GM12878 (cell line): ENCODE results near the gene ADAMTSL1. TPM values are rescaled to one million over a fixed set of nuclear protein-coding genes. Genes with fewer than 3 reads are reported as not detected.

ENCODE experiments used
- ATAC-seq: fragments of 200-7000 bp; cut with Tn5 transposase; 3 replicates; pipeline ENCODE4 v1.9.1; 2020; ENCODE audit warnings: mild to moderate bottlenecking, moderate library complexity
- BruUV-seq: library from RNA; stranded (reverse); fragments of 400-500 nt; replicated peaks from 2 replicates; lab custom pipeline; 2021; lab: Mats Ljungman, UMichigan
- CTCF ChIA-PET: fragments of 300-600 bp; sonication (Branson Sonifier 250); formaldehyde crosslinking; extraction: SDS; loops from one replicate; lab custom pipeline; 2021; ENCODE audit warnings: inconsistent platforms; lab: Yijun Ruan, JAX
- POLR2A ChIA-PET: fragments of 350-600 bp; formaldehyde crosslinking; extraction: SDS; loops from one replicate; lab custom pipeline; 2021; ENCODE audit warnings: inconsistent platforms; lab: Charles Lee
- RAD21 ChIA-PET: fragments of 300-600 bp; sonication (Branson Sonifier 250); formaldehyde crosslinking; loops from one replicate; lab custom pipeline; 2023; ENCODE audit warnings: antibody characterized with exemption; ENCODE audit not compliant: unreplicated experiment; lab: Charles Lee
- SMC1A ChIA-PET: fragments of 300-600 bp; sonication (Branson Sonifier 250); formaldehyde crosslinking; loops from one replicate; lab custom pipeline; 2023; ENCODE audit not compliant: unreplicated experiment, uncharacterized antibody; lab: Charles Lee
- DNase-seq: peaks from one replicate; pipeline ENCODE4 v3.0.0-alpha.2; 2011; ENCODE audit warnings: low read depth, low spot score
- FAIRE-seq: peaks from 3 replicates; lab custom pipeline; 2011; peaks lifted over from hg19 to GRCh38; lab: Jason Lieb, UNC
- H2AFZ ChIP-seq: 2 replicates; pipeline ENCODE4 v1.6.0; 2011; ENCODE audit warnings: low read depth, low read length, control low read depth; ENCODE audit not compliant: control insufficient read depth
- H3K27ac ChIP-seq: 2 replicates; pipeline ENCODE4 v1.5.1; 2011; ENCODE audit warnings: control low read depth; ENCODE audit not compliant: control insufficient read depth, insufficient read depth
- H3K27me3 ChIP-seq, 2 experiments: replicated peaks in 1 of 2; 2 replicates each; pipeline versions ENCODE4 v1.6.0 to v1.6.1; 2011; ENCODE audit warnings: low read length in 1 of 2; ENCODE audit not compliant: control insufficient read depth in 2 of 2, insufficient read depth in 2 of 2
- H3K36me3 ChIP-seq, 2 experiments: 2 replicates each; pipeline ENCODE4 v1.5.1; 2011; ENCODE audit warnings: low read length in 1 of 2; ENCODE audit not compliant: control insufficient read depth in 2 of 2, insufficient read depth in 2 of 2
- H3K4me1 ChIP-seq: 2 replicates; pipeline ENCODE4 v1.6.1; 2011; ENCODE audit warnings: mild to moderate bottlenecking, low read length, moderate library complexity, mixed read lengths; ENCODE audit not compliant: control insufficient read depth, insufficient read depth
- H3K4me2 ChIP-seq: 2 replicates; pipeline ENCODE4 v1.6.0; 2011; ENCODE audit warnings: control low read depth; ENCODE audit not compliant: control insufficient read depth, insufficient read depth
- H3K4me3 ChIP-seq: fragments of 200-600 bp; sonication (generic); 2 replicates; pipeline ENCODE4 v1.5.1; 2016
- H3K79me2 ChIP-seq: 2 replicates; pipeline ENCODE4 v1.6.0; 2011; ENCODE audit warnings: low read length; ENCODE audit not compliant: control insufficient read depth, insufficient read depth
- H3K9ac ChIP-seq: 2 replicates; pipeline ENCODE4 v1.8.0; 2011; ENCODE audit warnings: low read length, control low read depth, mixed read lengths; ENCODE audit not compliant: control insufficient read depth, insufficient read depth
- H3K9me3 ChIP-seq: replicated peaks from 3 replicates; pipeline ENCODE4 v1.5.1; 2011; ENCODE audit warnings: mild to moderate bottlenecking, low read length; ENCODE audit not compliant: control insufficient read depth, insufficient read depth
- H4K20me1 ChIP-seq: 2 replicates; pipeline ENCODE4 v1.6.0; 2011; ENCODE audit not compliant: control insufficient read depth, insufficient read depth
- FOXM1 ChIP-seq: IDR thresholded peaks from 2 replicates; pipeline ENCODE4 v1.6.1; 2012; ENCODE audit warnings: low read depth, mild to moderate bottlenecking, inconsistent platforms, low read length, moderate library complexity
- HDAC6 ChIP-seq: fragments of 200-600 bp; sonication (generic); IDR thresholded peaks from one replicate; pipeline ENCODE4 v1.8.0; 2017; ENCODE audit warnings: antibody characterized with exemption; ENCODE audit not compliant: unreplicated experiment
- MEF2B ChIP-seq: fragments of 450-650 bp; IDR thresholded peaks from 2 replicates; pipeline ENCODE4 v1.6.1; 2018; ENCODE audit warnings: mild to moderate bottlenecking, moderate library complexity; ENCODE audit not compliant: partially characterized antibody, poor library complexity, severe bottlenecking
- SMC3 ChIP-seq: IDR thresholded peaks from 2 replicates; pipeline ENCODE4 v1.6.1; 2011; ENCODE audit warnings: low read length, improper control_type of control experiment, borderline replicate concordance
- STAT3 ChIP-seq: IDR thresholded peaks from 2 replicates; pipeline ENCODE4 v1.6.1; 2011; ENCODE audit warnings: low read depth, low read length, improper control_type of control experiment
- WRNIP1 ChIP-seq: IDR thresholded peaks from 2 replicates; pipeline ENCODE4 v1.6.1; 2011; ENCODE audit warnings: low read depth, low read length, improper control_type of control experiment, borderline replicate concordance
- WGBS: methylation state at CpG from one replicate; pipeline ENCODE4 v1.1.6; 2016; ENCODE audit warnings: low lambda C conversion rate; ENCODE audit not compliant: insufficient replicate concordance, insufficient coverage; ENCODE audit errors: missing lambda C conversion rate; 5-methylcytosine and 5-hydroxymethylcytosine counted together
- in situ Hi-C: fragments of 300-500 bp; cut with MboI; formaldehyde crosslinking; loops from 9 replicates; pipeline ENCODE4 v1.14.3; 2018; ENCODE audit warnings: mixed read lengths
- intact Hi-C: fragments of 100-400 bp; cut with micrococcal nuclease; formaldehyde crosslinking; loops from one replicate; pipeline ENCODE4 v1.14.2; 2022; ENCODE audit not compliant: unreplicated experiment
- polyA plus RNA-seq, 11 experiments: library from polyadenylated mRNA; depleted of rRNA in 4 of 11; unstranded in 6 of 11; stranded (reverse) in 5 of 11; fragments of >200 nt; fragmentation: Nextera tagmentation in 4 of 11; fragmentation: Illumina TruSeq in 1 of 11; extraction: Ambion mirVana in 4 of 11; extraction: Trizol in 1 of 11; gene quantifications; 1 replicate in 1 of 11; 2 replicates in 10 of 11; pipeline versions ENCODE4 v1.2.1 to v1.2.3, GENCODE V29; 2011 to 2016; ENCODE audit warnings: inconsistent platforms in 2 of 11, missing spikeins in 2 of 11, low read depth in 1 of 11
- total RNA-seq, 4 experiments: library from RNA; depleted of rRNA in 3 of 4; stranded (reverse); fragments of >200 nt in 3 of 4; fragmentation: Illumina TruSeq in 1 of 4; extraction: Trizol in 1 of 4; gene quantifications; 2 replicates each; pipeline versions ENCODE4 v1.2.1 to v1.2.3, GENCODE V29; 2013 to 2021
- TF ChIP-seq, protein P1 (sequence below): fragments of 450-650 bp; conservative IDR thresholded peaks from 2 replicates; pipeline ENCODE4 v1.6.1; 2017; ENCODE audit warnings: mild to moderate bottlenecking, moderate library complexity
- TF ChIP-seq, protein P2 (sequence below): IDR thresholded peaks from 2 replicates; pipeline ENCODE4 v1.6.1; 2012; ENCODE audit warnings: mild to moderate bottlenecking, low read depth, low read length

ADAMTSL1 gene
- total and polyA plus RNA-seq, 10 of the 15 experiments (the other 5 are each of a cell fraction or from before 2014, with no cell fraction given): 0.01 to 0.10 (median 0.07) TPM; not detected in 6

DNA sequence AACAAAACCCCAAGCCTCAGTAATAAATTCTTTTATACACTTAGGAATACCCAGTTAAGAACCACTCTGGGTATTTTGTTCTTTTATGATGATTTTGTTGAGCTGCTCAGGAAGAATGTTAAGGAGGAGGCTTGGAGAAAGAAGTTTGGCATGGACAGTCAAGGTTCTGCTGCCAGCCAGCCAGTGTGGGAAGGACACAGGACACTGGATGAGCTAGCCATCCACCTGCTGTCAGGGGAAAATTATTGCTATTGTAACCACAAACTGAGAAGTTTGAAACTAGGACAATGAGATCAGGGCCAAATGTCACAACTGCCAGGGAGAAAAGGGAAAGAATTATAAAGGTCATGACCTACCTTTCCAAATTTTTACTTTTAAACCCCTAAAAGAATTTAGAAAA is 25.9 kb upstream of the ADAMTSL1 start:
- intact Hi-C loops: no loop called here
- Histone ChIP-seq H3K27me3 (no peaks in the 10 kb centered on the region; a peak in 1 of 4 replicates), H3K36me3 (no peaks in the 10 kb centered on the region), H2AFZ (no peak overlapping the region), H3K9ac (no peak overlapping the region), H3K4me1 (no peaks in the 10 kb centered on the region), H3K4me3 (no peak overlapping the region), H3K9me3 (no peaks in the 10 kb centered on the region), H3K79me2 (no peaks in the 10 kb centered on the region), H3K27ac (no peak overlapping the region), H3K4me2 (no peak overlapping the region), H4K20me1 (no peaks in the 10 kb centered on the region)
- ChIA-PET RAD21 (no interaction called here), POLR2A (no interaction called here), SMC1A (interaction anchor here (1.0 to 1.3 kb wide), 2 partner anchors 193 to 580 kb away, joined by 3 to 5 read pairs; no protein-coding TSS in a partner anchor), CTCF (interaction anchor here (0.7 kb wide), 1 partner anchor 52 kb away, joined by 3 read pairs; no protein-coding TSS in a partner anchor)
- FAIRE-seq: no peak
- DNase-seq: no peak
- no peak for ATAC-seq
- TF ChIP-seq STAT3: no peak
- no peak for TF ChIP-seq FOXM1
- no peak for TF ChIP-seq SMC3
- no peak for TF ChIP-seq HDAC6
- BruUV-seq: no TSS peak
- in situ Hi-C loops: loop anchor here (25.0 kb wide), 1 partner anchor 636 kb away; no protein-coding TSS in a partner anchor

DNA sequence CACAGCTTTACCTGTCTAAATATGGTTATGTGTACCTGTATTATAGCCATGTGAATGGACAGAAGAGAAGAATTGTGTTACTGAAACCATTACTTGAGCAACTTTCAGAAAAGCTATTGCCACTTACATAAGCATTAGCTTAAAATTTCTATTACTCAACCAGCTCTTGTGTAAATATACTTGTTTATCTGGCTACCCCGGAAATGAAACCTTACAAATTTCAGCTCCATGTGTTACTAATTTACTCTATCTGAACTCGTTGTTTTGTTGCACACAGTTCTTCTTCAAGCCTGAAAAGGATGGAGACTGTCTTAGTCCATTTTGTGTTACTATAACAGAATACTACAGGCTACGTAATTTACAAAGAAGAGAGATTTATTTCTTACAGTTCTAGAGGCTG is 22.5 kb upstream of the ADAMTSL1 start:
- H3K4me2 ChIP-seq: no peak overlapping the region
- H3K36me3 ChIP-seq: no peaks in the 10 kb centered on the region
- FAIRE-seq: no peak
- ChIA-PET POLR2A (no interaction called here), SMC1A (interaction anchor here (0.9 kb wide), 1 partner anchor 196 kb away, joined by 3 read pairs; no protein-coding TSS in a partner anchor), CTCF (interaction anchor here (1.9 to 4.0 kb wide), 2 partner anchors 9 to 196 kb away, joined by 7 to 41 read pairs; no protein-coding TSS in a partner anchor), RAD21 (no interaction called here)
- H4K20me1 ChIP-seq: no peaks in the 10 kb centered on the region
- H3K9me3 ChIP-seq: no peaks in the 10 kb centered on the region
- no peak overlapping the region for H3K4me3 ChIP-seq
- in situ Hi-C loops: no loop called here
- no TSS peak for BruUV-seq
- DNase-seq: no peak
- no peak overlapping the region for H3K9ac ChIP-seq
- 10% methylated on average over 3 of the region's 3 CpGs for WGBS
- ATAC-seq: no peak
- TF ChIP-seq, protein P1, sequence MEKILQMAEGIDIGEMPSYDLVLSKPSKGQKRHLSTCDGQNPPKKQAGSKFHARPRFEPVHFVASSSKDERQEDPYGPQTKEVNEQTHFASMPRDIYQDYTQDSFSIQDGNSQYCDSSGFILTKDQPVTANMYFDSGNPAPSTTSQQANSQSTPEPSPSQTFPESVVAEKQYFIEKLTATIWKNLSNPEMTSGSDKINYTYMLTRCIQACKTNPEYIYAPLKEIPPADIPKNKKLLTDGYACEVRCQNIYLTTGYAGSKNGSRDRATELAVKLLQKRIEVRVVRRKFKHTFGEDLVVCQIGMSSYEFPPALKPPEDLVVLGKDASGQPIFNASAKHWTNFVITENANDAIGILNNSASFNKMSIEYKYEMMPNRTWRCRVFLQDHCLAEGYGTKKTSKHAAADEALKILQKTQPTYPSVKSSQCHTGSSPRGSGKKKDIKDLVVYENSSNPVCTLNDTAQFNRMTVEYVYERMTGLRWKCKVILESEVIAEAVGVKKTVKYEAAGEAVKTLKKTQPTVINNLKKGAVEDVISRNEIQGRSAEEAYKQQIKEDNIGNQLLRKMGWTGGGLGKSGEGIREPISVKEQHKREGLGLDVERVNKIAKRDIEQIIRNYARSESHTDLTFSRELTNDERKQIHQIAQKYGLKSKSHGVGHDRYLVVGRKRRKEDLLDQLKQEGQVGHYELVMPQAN: no peak
- TF ChIP-seq MEF2B: no peak
- TF ChIP-seq WRNIP1: no peak
- TF ChIP-seq, protein P2, sequence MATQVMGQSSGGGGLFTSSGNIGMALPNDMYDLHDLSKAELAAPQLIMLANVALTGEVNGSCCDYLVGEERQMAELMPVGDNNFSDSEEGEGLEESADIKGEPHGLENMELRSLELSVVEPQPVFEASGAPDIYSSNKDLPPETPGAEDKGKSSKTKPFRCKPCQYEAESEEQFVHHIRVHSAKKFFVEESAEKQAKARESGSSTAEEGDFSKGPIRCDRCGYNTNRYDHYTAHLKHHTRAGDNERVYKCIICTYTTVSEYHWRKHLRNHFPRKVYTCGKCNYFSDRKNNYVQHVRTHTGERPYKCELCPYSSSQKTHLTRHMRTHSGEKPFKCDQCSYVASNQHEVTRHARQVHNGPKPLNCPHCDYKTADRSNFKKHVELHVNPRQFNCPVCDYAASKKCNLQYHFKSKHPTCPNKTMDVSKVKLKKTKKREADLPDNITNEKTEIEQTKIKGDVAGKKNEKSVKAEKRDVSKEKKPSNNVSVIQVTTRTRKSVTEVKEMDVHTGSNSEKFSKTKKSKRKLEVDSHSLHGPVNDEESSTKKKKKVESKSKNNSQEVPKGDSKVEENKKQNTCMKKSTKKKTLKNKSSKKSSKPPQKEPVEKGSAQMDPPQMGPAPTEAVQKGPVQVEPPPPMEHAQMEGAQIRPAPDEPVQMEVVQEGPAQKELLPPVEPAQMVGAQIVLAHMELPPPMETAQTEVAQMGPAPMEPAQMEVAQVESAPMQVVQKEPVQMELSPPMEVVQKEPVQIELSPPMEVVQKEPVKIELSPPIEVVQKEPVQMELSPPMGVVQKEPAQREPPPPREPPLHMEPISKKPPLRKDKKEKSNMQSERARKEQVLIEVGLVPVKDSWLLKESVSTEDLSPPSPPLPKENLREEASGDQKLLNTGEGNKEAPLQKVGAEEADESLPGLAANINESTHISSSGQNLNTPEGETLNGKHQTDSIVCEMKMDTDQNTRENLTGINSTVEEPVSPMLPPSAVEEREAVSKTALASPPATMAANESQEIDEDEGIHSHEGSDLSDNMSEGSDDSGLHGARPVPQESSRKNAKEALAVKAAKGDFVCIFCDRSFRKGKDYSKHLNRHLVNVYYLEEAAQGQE: no peak
- TF ChIP-seq, all 136 proteins: peak for 0
- H3K27ac ChIP-seq: no peak overlapping the region
- no peaks in the 10 kb centered on the region for H3K79me2 ChIP-seq
- H2AFZ ChIP-seq: no peak overlapping the region
- intact Hi-C loops: no loop called here
- H3K4me1 ChIP-seq: no peaks in the 10 kb centered on the region
- H3K27me3 ChIP-seq: no peaks in the 10 kb centered on the region
